H1 (cell line): ENCODE results near the gene FAM83B. TPM values are rescaled to one million over a fixed set of nuclear protein-coding genes. Genes with fewer than 3 reads are reported as not detected.

Experiments
- CTCF ChIA-PET: fragments of 300-600 bp; sonication (Branson Sonifier 250); formaldehyde crosslinking; loops from one replicate; lab custom pipeline; 2021; ENCODE audit not compliant: partially characterized antibody; lab: Charles Lee
- POLR2A ChIA-PET: fragments of 300-600 bp; sonication (Branson Sonifier 250); formaldehyde crosslinking; loops from one replicate; lab custom pipeline; 2021; ENCODE audit warnings: inconsistent platforms; ENCODE audit not compliant: partially characterized antibody; lab: Charles Lee
- DNase-seq, 2 experiments: peaks; one replicate each; pipeline versions ENCODE4 v3.0.0 to v3.0.0-alpha.2; 2010 to 2022; ENCODE audit warnings: low spot score in 2 of 2, low read depth in 1 of 2, mixed read lengths in 1 of 2
- FAIRE-seq: peaks from 2 replicates; lab custom pipeline; 2011; peaks lifted over from hg19 to GRCh38; lab: Jason Lieb, UNC
- H2AFZ ChIP-seq: 2 replicates; pipeline ENCODE4 v1.8.1; 2012; ENCODE audit warnings: low read length, inconsistent platforms
- H2AK5ac ChIP-seq: 2 replicates; pipeline ENCODE4 v1.6.1; 2013; ENCODE audit warnings: low read depth, low read length
- H2BK120ac ChIP-seq: replicated peaks from 2 replicates; pipeline ENCODE3; 2013; ENCODE audit warnings: low read depth, low read length, inconsistent platforms
- H2BK12ac ChIP-seq: 2 replicates; pipeline ENCODE4 v1.6.1; 2013; ENCODE audit warnings: low read depth, low read length
- H2BK15ac ChIP-seq: 2 replicates; pipeline ENCODE4 v1.6.1; 2013; ENCODE audit warnings: low read length
- H2BK20ac ChIP-seq: 2 replicates; pipeline ENCODE4 v1.6.1; 2013; ENCODE audit warnings: low read length
- H2BK5ac ChIP-seq: 2 replicates; pipeline ENCODE4 v1.6.1; 2013; ENCODE audit warnings: low read depth, low read length
- H3K14ac ChIP-seq: 2 replicates; pipeline ENCODE4 v1.6.1; 2013; ENCODE audit warnings: inconsistent platforms; ENCODE audit not compliant: insufficient read length
- H3K18ac ChIP-seq: 2 replicates; pipeline ENCODE4 v1.6.1; 2013; ENCODE audit warnings: low read length; ENCODE audit errors: extremely low read depth
- H3K23ac ChIP-seq: 2 replicates; pipeline ENCODE4 v1.6.1; 2013; ENCODE audit warnings: inconsistent platforms; ENCODE audit not compliant: insufficient read length
- H3K23me2 ChIP-seq: 2 replicates; pipeline ENCODE4 v1.6.1; 2013; ENCODE audit warnings: low read depth, low read length
- H3K27ac ChIP-seq: 2 replicates; pipeline ENCODE4 v1.6.1; 2011; ENCODE audit warnings: low read depth, low read length, inconsistent platforms
- H3K27me3 ChIP-seq, 4 experiments: replicated peaks in 1 of 4; 1 replicate in 1 of 4; 2 replicates in 3 of 4; pipeline versions ENCODE4 v1.6.1 to v1.8.1; 2011 to 2013; ENCODE audit warnings: low read length in 3 of 4, mild to moderate bottlenecking in 3 of 4, inconsistent platforms in 2 of 4, mixed read lengths in 2 of 4, moderate library complexity in 1 of 4; ENCODE audit not compliant: control insufficient read depth in 3 of 4, insufficient read depth in 3 of 4; ENCODE audit errors: extremely low read depth in 1 of 4
- H3K36me3 ChIP-seq, 4 experiments: 2 replicates each; pipeline versions ENCODE4 v1.6.1 to v1.8.1; 2011 to 2013; ENCODE audit warnings: mild to moderate bottlenecking in 4 of 4, low read length in 3 of 4, moderate library complexity in 2 of 4, control low read depth in 1 of 4, inconsistent platforms in 1 of 4; ENCODE audit not compliant: insufficient read depth in 4 of 4, control insufficient read depth in 2 of 4
- H3K4ac ChIP-seq: replicated peaks from 2 replicates; pipeline ENCODE3; 2013; ENCODE audit warnings: low read length, low read depth, mixed read lengths, inconsistent platforms; ENCODE audit not compliant: insufficient read length
- H3K4me1 ChIP-seq, 4 experiments: replicated peaks in 1 of 4; 1 replicate in 1 of 4; 2 replicates in 3 of 4; pipeline versions ENCODE4 v1.6.1 to v1.8.1; 2011 to 2013; ENCODE audit warnings: low read length in 3 of 4, inconsistent platforms in 2 of 4, mixed read lengths in 1 of 4; ENCODE audit not compliant: insufficient read depth in 4 of 4, control insufficient read depth in 3 of 4
- H3K4me2 ChIP-seq, 2 experiments: 2 replicates each; pipeline versions ENCODE4 v1.6.1 to v1.8.1; 2011 to 2013; ENCODE audit warnings: low read depth in 2 of 2, low read length in 2 of 2, control low read depth in 1 of 2, inconsistent platforms in 1 of 2, mild to moderate bottlenecking in 1 of 2; ENCODE audit not compliant: insufficient read depth in 1 of 2
- H3K4me3 ChIP-seq, 4 experiments: fragments of 200-600, 300-600 bp in 1 of 4; sonication (generic), shearing (Covaris generic), sonication (Bioruptor Twin) in 1 of 4; 2 replicates each; pipeline versions ENCODE4 v1.5.1 to v1.8.1; 2011 to 2016; ENCODE audit warnings: low read length in 4 of 4, low read depth in 3 of 4, control low read depth in 2 of 4, inconsistent platforms in 2 of 4, mild to moderate bottlenecking in 2 of 4, mixed read lengths in 1 of 4, moderate library complexity in 1 of 4; ENCODE audit not compliant: insufficient read depth in 2 of 4; ENCODE audit errors: extremely low read depth in 1 of 4
- H3K56ac ChIP-seq: replicated peaks from 2 replicates; pipeline ENCODE3; 2013; ENCODE audit warnings: low read depth, mild to moderate bottlenecking, mixed read lengths, low read length, inconsistent platforms; ENCODE audit not compliant: insufficient read length
- H3K79me1 ChIP-seq: 2 replicates; pipeline ENCODE4 v1.6.1; 2013; ENCODE audit warnings: low read depth, low read length, control low read depth
- H3K79me2 ChIP-seq, 2 experiments: 2 replicates each; pipeline versions ENCODE4 v1.6.1 to v1.8.1; 2012 to 2013; ENCODE audit warnings: low read length in 2 of 2, mild to moderate bottlenecking in 2 of 2, inconsistent platforms in 1 of 2; ENCODE audit not compliant: insufficient read depth in 2 of 2, control insufficient read depth in 1 of 2
- H3K9ac ChIP-seq, 4 experiments: replicated peaks in 1 of 4; 1 replicate in 1 of 4; 2 replicates in 3 of 4; pipeline versions ENCODE4 v1.6.1 to v1.8.1; 2011 to 2013; ENCODE audit warnings: low read depth in 3 of 4, low read length in 3 of 4, control low read depth in 2 of 4, mild to moderate bottlenecking in 2 of 4, moderate library complexity in 2 of 4, inconsistent platforms in 1 of 4; ENCODE audit errors: extremely low read depth in 1 of 4
- H3K9me3 ChIP-seq, 2 experiments: 2 replicates each; pipeline versions ENCODE4 v1.6.1 to v1.8.1; 2012 to 2013; ENCODE audit warnings: mild to moderate bottlenecking in 2 of 2, moderate library complexity in 2 of 2, control low read depth in 1 of 2, inconsistent platforms in 1 of 2, low read depth in 1 of 2, low read length in 1 of 2, mixed read lengths in 1 of 2; ENCODE audit not compliant: insufficient read depth in 2 of 2
- H4K20me1 ChIP-seq, 2 experiments: replicated peaks in 1 of 2; 2 replicates each; pipeline versions ENCODE3 to v1.8.1; 2011 to 2013; ENCODE audit warnings: inconsistent platforms in 2 of 2, low read length in 2 of 2, mild to moderate bottlenecking in 1 of 2; ENCODE audit not compliant: insufficient read depth in 2 of 2, control insufficient read depth in 1 of 2
- H4K5ac ChIP-seq: 2 replicates; pipeline ENCODE4 v1.6.1; 2013; ENCODE audit warnings: low read length, low read depth, mixed read lengths, inconsistent platforms; ENCODE audit not compliant: insufficient read length
- H4K8ac ChIP-seq: 2 replicates; pipeline ENCODE4 v1.8.0; 2013; ENCODE audit warnings: mild to moderate bottlenecking, moderate library complexity, low read length, inconsistent platforms; ENCODE audit not compliant: insufficient read depth; ENCODE audit errors: extremely low read depth
- H4K91ac ChIP-seq: replicated peaks from 2 replicates; pipeline ENCODE3; 2013; ENCODE audit warnings: low read length, mixed read lengths, inconsistent platforms; ENCODE audit not compliant: insufficient read length
- GABPA ChIP-seq: IDR thresholded peaks from 2 replicates; pipeline ENCODE4 v1.6.1; 2011; ENCODE audit warnings: mild to moderate bottlenecking, low read length, moderate library complexity, borderline replicate concordance; ENCODE audit not compliant: insufficient read depth
- GTF2F1 ChIP-seq: IDR thresholded peaks from 2 replicates; pipeline ENCODE4 v1.6.1; 2012; ENCODE audit warnings: low read depth, low read length, improper control_type of control experiment, borderline replicate concordance
- HDAC2 ChIP-seq, 2 experiments: fragments of 300-600 bp in 1 of 2; sonication (generic) in 1 of 2; IDR thresholded peaks; 2 replicates each; pipeline ENCODE4 v1.6.1; 2011 to 2012; ENCODE audit warnings: low read depth in 2 of 2, low read length in 2 of 2, mild to moderate bottlenecking in 2 of 2, moderate library complexity in 2 of 2, borderline replicate concordance in 1 of 2, inconsistent platforms in 1 of 2
- NANOG ChIP-seq: IDR thresholded peaks from 2 replicates; pipeline ENCODE4 v1.6.1; 2011; ENCODE audit warnings: low read length, low read depth, mild to moderate bottlenecking, inconsistent platforms; ENCODE audit not compliant: insufficient read depth, poor library complexity, severe bottlenecking
- RNF2 ChIP-seq: fragments of 200-900, 300-1000 bp; sonication (generic); IDR thresholded peaks from 2 replicates; pipeline ENCODE4 v1.7.1; 2016; ENCODE audit warnings: borderline replicate concordance, low read depth, mild to moderate bottlenecking, antibody characterized with exemption, low read length; ENCODE audit not compliant: poor library complexity, severe bottlenecking; ENCODE audit errors: missing control alignments
- SIN3A ChIP-seq, 2 experiments: IDR thresholded peaks in 1 of 2; conservative IDR thresholded peaks in 1 of 2; 2 replicates each; pipeline ENCODE4 v1.6.1; 2011 to 2012; ENCODE audit warnings: low read length in 2 of 2, improper control_type of control experiment in 1 of 2, low read depth in 1 of 2, mild to moderate bottlenecking in 1 of 2
- TCF12 ChIP-seq: IDR thresholded peaks from 2 replicates; pipeline ENCODE4 v1.6.1; 2011; ENCODE audit warnings: low read depth, mild to moderate bottlenecking, low read length
- polyA plus RNA-seq, 7 experiments: library from polyadenylated mRNA; depleted of rRNA in 3 of 7; stranded (reverse) in 5 of 7; unstranded in 2 of 7; fragments of >200 nt in 5 of 7; fragments of 200-250 nt in 2 of 7; gene quantifications; 1 replicate in 5 of 7; 2 replicates in 1 of 7; 4 replicates in 1 of 7; pipeline versions ENCODE4 v1.2.1 to v1.2.3, GENCODE V29; 2011 to 2013; ENCODE audit warnings: missing spikeins in 2 of 7, mixed read lengths in 2 of 7
- total RNA-seq: library from RNA; stranded (reverse); fragmentation: NEBNext Ultra II Directional; extraction: Animal tissue kit (Norgen Biotek cat#: 25700); gene quantifications from 2 replicates; pipeline ENCODE4 v1.2.1, GENCODE V29; 2021
- TF ChIP-seq, protein P1 (sequence below): IDR thresholded peaks from 2 replicates; pipeline ENCODE4 v1.6.1; 2012; ENCODE audit warnings: low read length, inconsistent platforms

Gene FAM83B
- total and polyA plus RNA-seq, 2 of the 8 experiments (the other 6 are each of a cell fraction or from before 2014, with no cell fraction given): 0.71 to 5.7 TPM

DNA sequence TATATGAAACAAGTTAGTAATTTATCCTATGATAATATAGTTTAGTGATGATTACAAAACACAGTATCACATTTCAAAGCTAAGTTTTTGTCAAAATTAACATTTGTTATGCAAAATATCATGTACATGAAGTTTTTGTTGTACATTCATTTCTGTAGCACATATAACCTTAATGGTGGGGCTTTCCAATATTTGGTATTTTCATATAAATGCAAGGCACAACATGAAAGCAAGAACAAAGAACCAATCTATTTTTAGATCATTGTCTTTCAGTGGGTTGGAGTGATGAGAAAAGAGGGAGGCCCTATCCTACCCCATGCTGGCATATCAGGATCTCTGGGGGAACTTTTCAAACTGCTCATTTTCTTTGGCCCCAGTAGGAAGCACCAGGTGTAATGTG is 53.4 kb downstream of the FAM83B start:
- CTCF ChIA-PET: interaction anchor here (1.0 to 1.5 kb wide), 2 partner anchors 16 to 92 kb away, joined by 3 to 4 read pairs; no protein-coding TSS in a partner anchor
- H3K4ac ChIP-seq: no peak overlapping the region
- H3K27ac ChIP-seq: no peak overlapping the region
- no peaks in the 10 kb centered on the region for H3K79me2 ChIP-seq
- H3K9me3 ChIP-seq: no peaks in the 10 kb centered on the region
- H2BK5ac ChIP-seq: no peak overlapping the region
- no peak overlapping the region for H4K8ac ChIP-seq
- H4K20me1 ChIP-seq: no peaks in the 10 kb centered on the region
- no peak for TF ChIP-seq RNF2
- TF ChIP-seq SIN3A (conservative IDR thresholded peaks at IDR 0.05 in 1 of 2, IDR thresholded peaks at IDR 0.05 in 1 of 2; ENCODE audit: low read depth in 1 of 2, low read length in 2 of 2): no peak
- no peak for TF ChIP-seq GABPA
- TF ChIP-seq, protein P1, sequence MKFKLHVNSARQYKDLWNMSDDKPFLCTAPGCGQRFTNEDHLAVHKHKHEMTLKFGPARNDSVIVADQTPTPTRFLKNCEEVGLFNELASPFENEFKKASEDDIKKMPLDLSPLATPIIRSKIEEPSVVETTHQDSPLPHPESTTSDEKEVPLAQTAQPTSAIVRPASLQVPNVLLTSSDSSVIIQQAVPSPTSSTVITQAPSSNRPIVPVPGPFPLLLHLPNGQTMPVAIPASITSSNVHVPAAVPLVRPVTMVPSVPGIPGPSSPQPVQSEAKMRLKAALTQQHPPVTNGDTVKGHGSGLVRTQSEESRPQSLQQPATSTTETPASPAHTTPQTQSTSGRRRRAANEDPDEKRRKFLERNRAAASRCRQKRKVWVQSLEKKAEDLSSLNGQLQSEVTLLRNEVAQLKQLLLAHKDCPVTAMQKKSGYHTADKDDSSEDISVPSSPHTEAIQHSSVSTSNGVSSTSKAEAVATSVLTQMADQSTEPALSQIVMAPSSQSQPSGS: no peak
- no peak for TF ChIP-seq TCF12
- no peak for TF ChIP-seq HDAC2 (IDR thresholded peaks at IDR 0.05; ENCODE audit: borderline replicate concordance in 1 of 2, low read depth in 2 of 2, low read length in 2 of 2)
- TF ChIP-seq GTF2F1: no peak
- TF ChIP-seq NANOG: no peak
- H4K91ac ChIP-seq: no peak overlapping the region
- no peak overlapping the region; a peak in 1 of 8 replicates for H3K4me3 ChIP-seq
- H3K23me2 ChIP-seq: no peaks in the 10 kb centered on the region
- H3K18ac ChIP-seq: no peak overlapping the region
- H4K5ac ChIP-seq: no peak overlapping the region
- H2BK120ac ChIP-seq: no peak overlapping the region
- H3K36me3 ChIP-seq: no peaks in the 10 kb centered on the region
- H3K4me1 ChIP-seq: peaks cover 0 to 5% (median 0%) of the 10 kb centered on the region in 4 experiments; a peak in 2 of 7 replicates
- DNase-seq (no peak), FAIRE-seq (no peak)
- H2AFZ ChIP-seq: no peak overlapping the region
- no peak overlapping the region for H3K23ac ChIP-seq
- H3K4me2 ChIP-seq: no peak overlapping the region
- no peak overlapping the region for H3K9ac ChIP-seq
- H3K79me1 ChIP-seq: no peaks in the 10 kb centered on the region
- no peak overlapping the region for H2BK12ac ChIP-seq
- no peaks in the 10 kb centered on the region for H3K27me3 ChIP-seq
- no peak overlapping the region for H2BK15ac ChIP-seq
- no peak overlapping the region for H2AK5ac ChIP-seq
- no peak overlapping the region for H3K56ac ChIP-seq
- POLR2A ChIA-PET: interaction anchor here (0.6 kb wide), 1 partner anchor 394 kb away, joined by 3 read pairs; no protein-coding TSS in a partner anchor
- no peak overlapping the region for H3K14ac ChIP-seq
- no peak overlapping the region for H2BK20ac ChIP-seq
